Effector memory CD8-positive, alpha-beta T cell (primary cell): ENCODE data around the gene ATP13A1.

ENCODE experiments used
- ATAC-seq: fragments of 150-1000 bp; cut with Tn5 transposase; replicated peaks from 2 replicates; pipeline ENCODE4 v1.10.0; 2021; ENCODE audit warnings: mild to moderate bottlenecking, moderate library complexity
- DNase-seq, 3 experiments: peaks; one replicate each; pipeline ENCODE4 v3.0.0; 2021
- H3K27ac Mint-ChIP-seq, 2 donors: one replicate each; pipeline ENCODE4 v1.8.0; 2022; ENCODE audit warnings: mild to moderate bottlenecking in 2 of 2, mixed read lengths in 2 of 2, moderate library complexity in 2 of 2
- H3K27me3 Mint-ChIP-seq, 2 donors: one replicate each; pipeline ENCODE4 v1.8.0; 2022; ENCODE audit warnings: mixed read lengths in 2 of 2
- H3K36me3 Mint-ChIP-seq: one replicate; pipeline ENCODE4 v1.8.0; 2022; ENCODE audit warnings: mild to moderate bottlenecking, moderate library complexity, mixed read lengths; ENCODE audit not compliant: insufficient read depth
- H3K4me1 Mint-ChIP-seq, 2 donors: one replicate each; pipeline ENCODE4 v1.8.0; 2022; ENCODE audit warnings: low read depth in 2 of 2, mixed read lengths in 2 of 2
- H3K4me3 Mint-ChIP-seq, 2 donors: one replicate each; pipeline ENCODE4 v1.8.0; 2022; ENCODE audit warnings: mild to moderate bottlenecking in 2 of 2, mixed read lengths in 2 of 2, moderate library complexity in 2 of 2
- H3K9me3 Mint-ChIP-seq, 2 donors: one replicate each; pipeline ENCODE4 v1.8.0; 2022; ENCODE audit warnings: mixed read lengths in 2 of 2

The ATP13A1 gene

GRCh38 chr19:19631346-19631745, 32.1 kb downstream of the ATP13A1 start:
- no peak for DNase-seq
- no peaks in the 10 kb centered on the region for H3K9me3 Mint-ChIP-seq
- H3K4me1 Mint-ChIP-seq, result peaks cover 24 to 36% of the 10 kb centered on the region in 2 donors
- ATAC-seq, result no peak
- H3K27me3 Mint-ChIP-seq, result no peaks in the 10 kb centered on the region
- H3K36me3 Mint-ChIP-seq, result peaks cover 78% of the 10 kb centered on the region
- no peak overlapping the region for H3K4me3 Mint-ChIP-seq
- H3K27ac Mint-ChIP-seq, result peak overlapping the region in 1 of 2 donors; percentile 59

- no peaks in the 10 kb centered on the region for H3K9me3 Mint-ChIP-seq
- ATAC-seq (no peak), DNase-seq (no peak)
- H3K4me1 Mint-ChIP-seq, result peaks cover 29 to 35% of the 10 kb centered on the region in 2 donors
- H3K4me3 Mint-ChIP-seq, result no peak overlapping the region
- H3K27ac Mint-ChIP-seq, result no peak overlapping the region
- H3K36me3 Mint-ChIP-seq, result peaks cover 71% of the 10 kb centered on the region
- H3K27me3 Mint-ChIP-seq, result no peaks in the 10 kb centered on the region
Observed at GRCh38 chr19:19630426-19630825, 33.0 kb downstream of the ATP13A1 start.

GRCh38 chr19:19630062-19630414, 33.4 kb downstream of the ATP13A1 start:
- DNase-seq, result no peak
- peaks cover 67% of the 10 kb centered on the region for H3K36me3 Mint-ChIP-seq
- peaks cover 29 to 35% of the 10 kb centered on the region in 2 donors for H3K4me1 Mint-ChIP-seq
- ATAC-seq, result no peak
- no peaks in the 10 kb centered on the region for H3K27me3 Mint-ChIP-seq
- no peaks in the 10 kb centered on the region for H3K9me3 Mint-ChIP-seq
- H3K27ac Mint-ChIP-seq, result peak overlapping the region in 1 of 2 donors; percentile 98
- no peak overlapping the region for H3K4me3 Mint-ChIP-seq

GRCh38 chr19:19628501-19629134, 34.9 kb downstream of the ATP13A1 start:
- Mint-ChIP-seq H3K4me3 (peak overlapping the region; percentile 85 to 90), H3K27ac (peak overlapping the region; percentile 89 to 98), H3K4me1 (peaks cover 26 to 29% of the 10 kb centered on the region in 2 donors), H3K27me3 (no peaks in the 10 kb centered on the region), H3K9me3 (no peaks in the 10 kb centered on the region), H3K36me3 (peaks cover 57% of the 10 kb centered on the region)
- DNase-seq, result peak; percentile 36 to 63 (median 63)
- peak; percentile 64 for ATAC-seq

GRCh38 chr19:19627621-19628500, 35.6 kb downstream of the ATP13A1 start, which contains the start of gene LPAR2:
Gene LPAR2 (minus strand): TSS chr19:19628220. CDS start chr19:19627275, 945 bp downstream.
- DNase-seq, result peak; percentile 65 to 80 (median 71)
- Mint-ChIP-seq H3K4me1 (peaks cover 22 to 23% of the 10 kb centered on the region in 2 donors), H3K36me3 (peaks cover 52% of the 10 kb centered on the region), H3K4me3 (peak within 1 kb of the TSS; percentile 86 to 90), H3K27me3 (no peaks in the 10 kb centered on the region), H3K27ac (peak within 1 kb of the TSS; percentile 89 to 98), H3K9me3 (no peaks in the 10 kb centered on the region)
- ATAC-seq, result peak; percentile 76

GRCh38 chr19:19626516-19627472, 36.7 kb downstream of the ATP13A1 start:
- Mint-ChIP-seq H3K4me3 (peak overlapping the region; percentile 86 to 90), H3K4me1 (peaks cover 19 to 23% of the 10 kb centered on the region in 2 donors), H3K9me3 (no peaks in the 10 kb centered on the region), H3K27ac (peak overlapping the region; percentile 89 to 91), H3K36me3 (peaks cover 46% of the 10 kb centered on the region), H3K27me3 (no peaks in the 10 kb centered on the region)
- DNase-seq, result no peak
- ATAC-seq, result no peak

- DNase-seq (no peak), ATAC-seq (no peak)
- H3K27ac Mint-ChIP-seq, result no peak overlapping the region
- peaks cover 21 to 26% of the 10 kb centered on the region in 2 donors for H3K4me1 Mint-ChIP-seq
- H3K9me3 Mint-ChIP-seq, result no peaks in the 10 kb centered on the region
- peaks cover 42% of the 10 kb centered on the region for H3K36me3 Mint-ChIP-seq
- H3K4me3 Mint-ChIP-seq, result no peak overlapping the region
- H3K27me3 Mint-ChIP-seq, result no peaks in the 10 kb centered on the region
Observed at GRCh38 chr19:19624032-19624570, 39.4 kb downstream of the ATP13A1 start.

GRCh38 chr19:19623383-19623782, 40.1 kb downstream of the ATP13A1 start:
- H3K36me3 Mint-ChIP-seq, result peaks cover 38% of the 10 kb centered on the region
- peaks cover 28% of the 10 kb centered on the region in 2 donors for H3K4me1 Mint-ChIP-seq
- no peak overlapping the region for H3K4me3 Mint-ChIP-seq
- no peak for ATAC-seq
- no peak overlapping the region for H3K27ac Mint-ChIP-seq
- no peaks in the 10 kb centered on the region for H3K9me3 Mint-ChIP-seq
- DNase-seq, result no peak
- H3K27me3 Mint-ChIP-seq, result no peaks in the 10 kb centered on the region

- Mint-ChIP-seq H3K36me3 (peaks cover 49% of the 10 kb centered on the region), H3K4me1 (peaks cover 31 to 35% of the 10 kb centered on the region in 2 donors), H3K9me3 (no peaks in the 10 kb centered on the region), H3K4me3 (no peak overlapping the region), H3K27ac (peak overlapping the region; percentile 95), H3K27me3 (no peaks in the 10 kb centered on the region)
- no peak for ATAC-seq
- no peak for DNase-seq
Observed at GRCh38 chr19:19619849-19620210, 43.6 kb downstream of the ATP13A1 start.

- peak overlapping the region; percentile 72 to 91 for H3K4me3 Mint-ChIP-seq
- ATAC-seq, result no peak
Observed at GRCh38 chr19:19619181-19619848, 44.2 kb downstream of the ATP13A1 start.

GRCh38 chr19:19618219-19619051, 45.0 kb downstream of the ATP13A1 start, which contains the start of gene PBX4:
Gene PBX4 (minus strand): TSS chr19:19618687. CDS start chr19:19618629, 58 bp downstream.
- ATAC-seq (peak; percentile 90), DNase-seq (peak; percentile 99)
- Mint-ChIP-seq H3K4me1 (peaks cover 36 to 44% of the 10 kb centered on the region in 2 donors), H3K4me3 (peak within 1 kb of the TSS; percentile 72 to 91), H3K27me3 (no peaks in the 10 kb centered on the region), H3K27ac (peak within 1 kb of the TSS; percentile 95), H3K9me3 (no peaks in the 10 kb centered on the region), H3K36me3 (peaks cover 55% of the 10 kb centered on the region)

More at GRCh38 chr19:19619181-19619848, 44.2 kb downstream of the ATP13A1 start:
- DNase-seq, result no peak
- H3K9me3 Mint-ChIP-seq, result no peaks in the 10 kb centered on the region
- no peaks in the 10 kb centered on the region for H3K27me3 Mint-ChIP-seq
- H3K27ac Mint-ChIP-seq, result peak overlapping the region; percentile 95
- H3K4me1 Mint-ChIP-seq, result peaks cover 35 to 40% of the 10 kb centered on the region in 2 donors
- peaks cover 54% of the 10 kb centered on the region for H3K36me3 Mint-ChIP-seq
